ENCODE measurements around the gene RFX1.
A peak's percentile ranks its signal among the peaks of the same experiment; 100 is the strongest.
"Not testable (repeated sequence)": the region's sequence is repeated elsewhere in the genome, so short reads cannot be mapped to it uniquely, and the experiment has no call there.

RFX1 gene

DNA sequence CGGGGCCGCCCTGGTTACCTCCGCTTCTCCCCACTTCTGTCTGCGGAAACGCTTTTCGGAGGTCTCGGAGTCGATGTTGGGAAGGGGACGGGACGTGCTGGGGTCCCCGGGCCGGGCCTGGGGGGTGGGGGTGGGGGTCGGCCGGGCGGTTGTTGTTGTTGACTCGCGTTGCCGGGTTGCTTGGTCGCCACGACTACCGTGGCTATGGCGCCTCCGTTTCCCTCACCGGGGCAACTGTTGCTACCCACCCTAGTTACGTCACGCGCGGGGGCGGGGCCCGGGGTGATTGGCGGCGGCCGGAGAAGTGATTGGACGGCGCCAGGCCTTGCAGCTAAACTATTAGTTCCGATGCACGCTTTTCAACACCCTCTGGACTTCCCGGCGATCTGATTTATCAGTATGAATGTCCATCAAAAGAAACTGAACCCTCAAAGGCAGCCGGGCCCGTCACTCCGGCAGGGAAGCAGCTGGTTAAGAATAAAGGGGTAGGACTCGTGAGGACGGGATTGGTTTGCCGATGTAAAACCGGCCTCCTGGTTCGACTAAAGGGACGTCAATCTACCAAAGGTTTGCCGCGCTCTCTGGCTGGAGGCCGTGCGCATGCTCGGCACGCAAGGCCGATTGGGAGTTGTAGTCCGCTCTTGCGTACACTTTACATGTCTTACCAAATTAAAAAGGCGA is at the start of gene RFX1:
TSS of gene RFX1 (minus strand) at position 236 of the 681 bp plus-strand sequence. CDS start 12,477 bp downstream, outside the sequence.
- peak; percentile 100 for DNase-seq (ENCODE audit: low read depth in 1 of 2, low spot score in 1 of 2)

- no peak for DNase-seq (ENCODE audit: low read depth in 1 of 2, low spot score in 1 of 2)
Measured at GRCh38 chr19:14055396-14055795, 49.3 kb upstream of the RFX1 start.

GRCh38 chr19:14054721-14055120 is 48.6 kb upstream of the RFX1 start:
- no peak for DNase-seq (ENCODE audit: low read depth in 1 of 2, low spot score in 1 of 2)

- no peak for DNase-seq (ENCODE audit: low read depth in 1 of 2, low spot score in 1 of 2)
Measured at GRCh38 chr19:14054099-14054498, 48.0 kb upstream of the RFX1 start.

DNA sequence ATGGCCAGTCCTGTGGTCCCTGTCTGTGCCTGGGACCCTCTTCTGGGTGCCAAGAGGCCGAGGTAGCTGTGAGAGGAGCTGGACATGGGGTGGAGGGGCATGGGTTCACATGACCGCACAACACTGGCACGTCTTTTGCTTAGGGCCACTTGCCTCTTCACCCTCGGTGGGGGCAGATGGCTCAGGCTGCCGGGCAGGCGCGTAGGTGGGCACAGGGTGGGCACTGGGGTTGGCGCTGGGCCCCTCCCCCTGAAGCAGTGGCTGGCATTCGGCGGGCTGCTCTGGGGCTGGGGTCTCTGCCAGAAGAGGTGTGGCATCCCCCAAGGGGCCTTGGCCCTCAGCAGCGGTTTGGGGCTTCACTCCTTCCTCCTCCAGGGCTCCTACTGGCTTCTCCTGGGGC is 47.4 kb upstream of the RFX1 start:
- DNase-seq (ENCODE audit: low read depth in 1 of 2, low spot score in 1 of 2): no peak

GRCh38 chr19:14053032-14053431 is 46.9 kb upstream of the RFX1 start:
- DNase-seq (ENCODE audit: low read depth in 1 of 2, low spot score in 1 of 2): no peak

GRCh38 chr19:14052470-14052869 is 46.4 kb upstream of the RFX1 start:
- DNase-seq (ENCODE audit: low read depth in 1 of 2, low spot score in 1 of 2): no peak

DNA sequence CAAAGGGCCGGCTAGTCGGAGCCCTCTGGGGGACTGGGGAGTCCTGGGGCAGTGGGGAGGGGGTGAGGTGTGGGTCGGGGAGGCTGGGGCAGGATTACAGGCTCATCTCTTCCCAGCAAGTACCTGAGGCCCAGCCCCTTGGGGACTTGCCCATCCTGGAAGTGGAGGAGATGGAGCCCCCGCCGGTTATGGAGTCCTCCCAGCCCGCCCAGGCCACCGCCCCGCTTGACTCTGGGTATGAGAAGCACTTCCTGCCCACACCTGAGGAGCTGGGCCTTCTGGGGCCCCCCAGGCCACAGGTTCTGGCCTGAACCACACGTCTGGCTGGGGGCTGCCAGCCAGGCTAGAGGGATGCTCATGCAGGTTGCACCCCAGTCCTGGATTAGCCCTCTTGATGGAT is 45.9 kb upstream of the RFX1 start:
- no peak for DNase-seq (ENCODE audit: low read depth in 1 of 2, low spot score in 1 of 2)

- not testable (repeated sequence) for DNase-seq (ENCODE audit: low read depth in 1 of 2, low spot score in 1 of 2)
Measured at GRCh38 chr19:14050961-14051360, 44.8 kb upstream of the RFX1 start.

- DNase-seq (ENCODE audit: low read depth in 1 of 2, low spot score in 1 of 2): no peak
Measured at GRCh38 chr19:14050512-14050911, 44.4 kb upstream of the RFX1 start.

DNA sequence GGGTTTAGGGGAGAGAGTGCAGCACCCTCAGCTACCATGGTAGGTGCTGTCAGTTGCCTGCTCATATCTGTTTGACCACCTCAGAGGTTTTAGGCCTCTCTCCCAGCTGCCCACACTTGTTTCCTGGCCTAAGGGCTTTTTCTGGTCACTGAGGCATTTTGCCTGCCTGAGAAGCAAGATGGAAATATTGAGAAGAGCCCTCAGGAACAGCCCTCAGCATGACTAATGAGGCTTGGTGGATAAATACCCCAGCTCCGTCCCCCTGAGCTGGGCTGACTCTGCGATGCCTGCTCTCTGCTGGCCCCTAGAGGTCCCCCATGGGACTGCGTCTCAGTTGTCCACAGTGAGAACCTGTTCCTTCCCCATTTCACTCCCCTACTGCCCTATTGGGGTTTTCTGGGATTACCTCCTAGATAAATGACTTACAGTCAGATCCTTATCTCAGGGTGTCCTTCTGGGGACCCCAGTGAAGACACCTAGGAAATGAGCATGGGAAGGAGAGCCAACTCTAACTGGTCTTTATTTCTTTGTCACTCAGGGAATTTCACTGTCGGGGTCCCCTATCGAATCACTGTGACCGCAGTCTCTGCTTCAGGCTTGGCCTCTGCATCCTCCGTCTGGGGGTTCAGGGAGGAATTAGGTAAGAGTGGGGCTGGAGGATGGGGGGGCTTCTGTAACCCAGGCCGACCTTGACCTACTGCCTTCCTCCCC is 42.5 kb upstream of the RFX1 start:
- peak; percentile 61 to 67 for DNase-seq (ENCODE audit: low read depth in 1 of 2, low spot score in 1 of 2)

- not testable (repeated sequence) for DNase-seq (ENCODE audit: low read depth in 1 of 2, low spot score in 1 of 2)
Measured at GRCh38 chr19:14047866-14048265, 41.7 kb upstream of the RFX1 start.

DNA sequence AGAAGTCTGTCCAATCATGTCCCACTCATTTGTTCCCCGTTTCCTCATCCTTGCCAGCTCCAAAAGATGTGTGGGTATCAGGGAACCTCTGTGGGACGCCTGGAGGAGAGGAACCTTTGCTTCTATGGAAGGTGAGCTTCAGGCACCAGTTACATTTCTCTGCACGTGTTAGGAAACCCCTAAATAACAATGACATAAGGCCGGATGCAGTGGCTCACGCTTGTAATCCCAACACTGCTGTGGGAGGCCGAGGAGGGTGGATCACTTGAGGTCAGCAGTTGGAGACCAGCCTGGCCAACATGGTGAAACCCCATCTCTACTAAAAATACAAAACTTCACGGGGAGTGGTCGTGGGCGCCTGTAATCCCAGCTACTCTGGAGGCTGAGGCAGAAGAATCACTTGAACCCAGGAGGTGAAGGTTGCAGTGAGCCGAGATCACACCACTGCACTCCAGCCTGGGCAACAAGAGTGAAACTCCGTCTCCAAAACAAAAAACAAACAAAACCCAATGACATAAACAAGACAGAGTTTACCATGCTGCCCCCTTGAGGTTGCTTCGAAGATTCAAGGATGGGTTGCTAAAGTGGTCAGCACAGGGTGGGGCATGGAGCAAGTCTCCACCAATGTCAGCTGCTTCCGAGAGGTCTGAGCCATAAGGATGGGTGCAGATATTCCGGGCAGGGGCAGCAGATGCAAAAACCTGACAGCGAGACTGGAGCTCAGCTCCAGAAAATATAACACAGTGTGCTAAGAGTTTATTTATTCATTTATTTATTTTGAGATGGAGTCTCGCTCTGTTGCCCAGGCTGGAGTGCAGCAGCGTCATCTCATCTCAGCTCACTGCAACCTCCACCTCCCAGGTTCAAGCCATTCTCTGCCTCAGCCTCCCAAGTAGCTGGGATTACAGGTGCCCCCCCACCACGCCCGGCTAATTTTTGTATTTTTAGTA is 36.8 kb upstream of the RFX1 start:
- not testable (repeated sequence) for DNase-seq (ENCODE audit: low read depth in 1 of 2, low spot score in 1 of 2)

GRCh38 chr19:14039181-14039580 is 33.1 kb upstream of the RFX1 start:
- no peak for DNase-seq (ENCODE audit: low read depth in 1 of 2, low spot score in 1 of 2)

DNA sequence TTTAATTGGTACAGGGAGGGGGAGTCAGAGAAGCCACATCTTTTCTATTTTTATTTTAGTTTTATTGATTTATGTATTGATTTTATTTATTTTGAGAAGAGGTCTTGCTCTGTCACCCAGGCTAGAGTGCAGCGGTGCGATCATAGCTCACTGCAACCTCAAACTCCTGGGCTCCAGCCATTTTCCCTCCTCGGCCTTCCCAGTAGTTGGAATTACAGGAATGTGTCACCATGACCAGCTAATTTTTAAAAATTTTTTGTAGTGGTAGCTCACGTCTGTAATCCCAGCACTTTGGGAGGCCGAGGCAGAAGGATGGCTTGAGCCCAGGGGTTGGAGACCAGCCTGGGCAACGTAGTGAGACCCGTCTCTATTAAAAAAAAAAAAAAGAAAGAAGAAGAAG is 29.6 kb upstream of the RFX1 start:
- no peak for DNase-seq (ENCODE audit: low read depth in 1 of 2, low spot score in 1 of 2)

- not testable (repeated sequence) for DNase-seq (ENCODE audit: low read depth in 1 of 2, low spot score in 1 of 2)
Measured at GRCh38 chr19:14035159-14035558, 29.0 kb upstream of the RFX1 start.

DNA sequence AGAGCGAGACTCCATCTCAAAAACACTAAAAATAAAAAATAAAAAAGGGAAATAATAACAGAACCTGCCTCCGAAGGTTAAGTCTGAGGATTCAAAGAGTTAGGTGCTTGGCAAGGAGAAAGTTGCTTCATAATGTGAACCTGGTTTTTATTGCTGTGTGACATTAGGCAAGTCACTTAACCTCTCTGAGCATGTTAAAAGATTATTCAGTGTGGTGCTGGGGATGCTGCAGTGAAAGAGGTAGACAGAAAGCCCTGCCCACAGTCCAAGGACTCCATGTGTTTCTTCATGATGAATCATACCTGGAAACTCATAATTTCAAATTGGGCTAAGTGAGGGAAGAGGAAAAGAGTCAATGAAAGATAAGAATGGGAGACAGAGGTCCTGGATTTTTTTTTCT is 27.8 kb upstream of the RFX1 start:
- DNase-seq (ENCODE audit: low read depth in 1 of 2, low spot score in 1 of 2): no peak

DNA sequence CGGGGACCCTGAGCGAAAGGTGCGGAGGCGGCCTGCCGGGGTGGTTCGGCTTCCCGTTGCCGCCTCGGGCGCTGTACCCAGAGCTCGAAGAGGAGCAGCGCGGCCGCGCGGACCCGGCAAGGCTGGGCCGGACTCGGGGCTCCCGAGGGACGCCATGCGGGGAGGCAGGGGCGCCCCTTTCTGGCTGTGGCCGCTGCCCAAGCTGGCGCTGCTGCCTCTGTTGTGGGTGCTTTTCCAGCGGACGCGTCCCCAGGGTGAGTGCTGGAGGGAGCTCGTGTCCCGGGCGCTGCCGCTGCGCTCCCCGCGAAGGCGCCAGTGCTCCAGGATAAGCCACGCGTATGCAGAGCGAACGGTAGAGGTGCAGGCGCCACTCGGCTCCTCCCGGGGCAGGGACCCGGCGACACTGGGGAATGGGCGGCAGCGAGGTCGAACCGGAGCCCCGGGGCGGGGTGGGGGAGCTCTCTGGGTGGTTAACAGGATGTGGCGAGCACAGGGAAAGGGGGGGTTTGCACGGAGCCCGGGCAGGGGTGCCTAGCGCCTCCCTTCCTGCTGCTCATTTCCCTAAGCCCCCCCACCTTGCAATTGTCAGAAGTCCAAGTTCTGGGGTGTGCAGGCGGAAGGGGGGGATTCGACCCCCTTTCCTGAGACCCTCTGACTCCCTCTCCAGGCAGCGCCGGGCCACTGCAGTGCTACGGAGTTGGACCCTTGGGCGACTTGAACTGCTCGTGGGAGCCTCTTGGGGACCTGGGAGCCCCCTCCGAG is 25.8 kb upstream of the RFX1 start, which contains the start of gene IL27RA:
TSS of gene IL27RA (plus strand) at position 44 of the 762 bp plus-strand sequence. CDS start at position 155, 111 bp downstream.
- DNase-seq (ENCODE audit: low read depth in 1 of 2, low spot score in 1 of 2): peak; percentile 59 to 61

DNA sequence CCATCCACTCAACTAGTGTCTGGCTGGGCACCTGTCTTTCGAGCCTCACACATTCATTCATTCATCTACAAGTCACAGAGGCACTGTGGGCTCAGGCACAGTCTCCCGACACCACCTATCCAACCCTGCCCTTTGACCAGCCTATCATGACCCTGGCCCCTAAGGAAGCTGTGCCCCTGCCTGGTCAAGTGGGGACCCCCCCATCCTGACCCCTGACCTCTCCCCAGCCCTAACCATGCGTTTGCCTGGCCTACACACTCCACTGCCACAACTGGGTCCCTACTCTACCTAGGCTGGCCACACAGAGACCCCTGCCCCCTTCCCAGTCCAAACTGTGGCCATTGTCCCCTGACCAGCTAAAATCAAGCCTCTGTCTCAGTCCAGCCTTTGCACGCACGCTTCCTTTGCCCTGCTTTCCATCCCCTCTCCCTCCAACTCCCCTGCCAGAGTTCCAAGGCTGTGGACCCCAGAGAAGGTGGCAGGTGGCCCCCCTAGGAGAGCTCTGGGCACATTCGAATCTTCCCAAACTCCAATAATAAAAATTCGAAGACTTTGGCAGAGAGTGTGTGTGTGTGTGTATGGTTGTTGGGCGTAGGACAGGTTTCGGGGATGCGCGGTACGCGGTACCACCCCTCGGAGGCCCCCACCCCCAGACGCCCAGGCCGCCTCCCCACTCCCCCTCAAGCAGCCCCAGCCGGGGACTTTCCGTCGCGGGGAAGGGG is 25.0 kb upstream of the RFX1 start:
- no peak for DNase-seq (ENCODE audit: low read depth in 1 of 2, low spot score in 1 of 2)

DNA sequence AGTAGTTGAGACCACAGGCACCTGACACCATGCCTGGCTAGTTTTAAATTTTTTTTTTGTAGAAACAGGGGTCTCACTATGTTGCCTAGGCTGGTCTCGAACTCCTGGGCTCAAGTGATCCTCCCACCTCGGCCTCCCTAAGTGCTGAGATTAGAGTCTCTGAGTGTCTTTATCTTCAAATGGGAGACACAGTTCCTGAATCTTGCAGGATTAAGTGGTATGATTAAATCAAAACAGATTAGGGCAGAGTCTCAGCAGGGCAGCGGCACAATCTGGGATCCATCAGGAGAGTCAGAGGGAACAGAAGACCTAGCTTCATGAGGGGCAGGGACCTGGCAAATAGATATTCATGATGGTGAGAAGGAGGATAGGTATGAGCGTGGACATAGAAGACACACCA is 22.8 kb upstream of the RFX1 start:
- DNase-seq (ENCODE audit: low read depth in 1 of 2, low spot score in 1 of 2): no peak
